ENCODE results near the gene GLG1. TPM values are rescaled to one million over a fixed set of nuclear protein-coding genes. Genes with fewer than 3 reads are reported as not detected.
"Not testable (repeated sequence)": the region's sequence is repeated elsewhere in the genome, so short reads cannot be mapped to it uniquely, and the experiment has no call there.

Gene GLG1
- total RNA-seq, 4 donors from 2014 or later: 53.0 to 272 (median 127) TPM

DNA sequence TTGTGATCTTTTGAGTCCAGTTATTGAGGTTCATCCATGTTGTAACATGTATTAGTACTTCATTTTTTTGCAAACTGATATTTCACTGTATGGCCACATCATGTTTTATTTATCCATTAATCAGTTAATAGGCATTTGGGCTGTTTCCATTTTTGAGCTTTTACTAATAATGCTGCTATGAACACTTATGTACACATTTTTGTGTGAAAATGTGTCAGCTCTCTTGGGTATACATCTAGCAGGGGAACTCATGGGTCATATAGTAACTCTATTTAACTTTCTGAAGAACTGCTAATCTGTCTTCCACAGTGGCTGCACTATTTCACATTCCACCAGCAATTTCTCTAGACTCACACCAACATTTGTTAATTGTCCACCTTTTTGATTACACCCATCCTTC lies 82.0 kb downstream of the GLG1 start:
- no peaks in the 10 kb centered on the region for H3K27me3 ChIP-seq
- DNase-seq: no peak
- H3K27ac ChIP-seq: no peak overlapping the region
- TF ChIP-seq, protein P1, sequence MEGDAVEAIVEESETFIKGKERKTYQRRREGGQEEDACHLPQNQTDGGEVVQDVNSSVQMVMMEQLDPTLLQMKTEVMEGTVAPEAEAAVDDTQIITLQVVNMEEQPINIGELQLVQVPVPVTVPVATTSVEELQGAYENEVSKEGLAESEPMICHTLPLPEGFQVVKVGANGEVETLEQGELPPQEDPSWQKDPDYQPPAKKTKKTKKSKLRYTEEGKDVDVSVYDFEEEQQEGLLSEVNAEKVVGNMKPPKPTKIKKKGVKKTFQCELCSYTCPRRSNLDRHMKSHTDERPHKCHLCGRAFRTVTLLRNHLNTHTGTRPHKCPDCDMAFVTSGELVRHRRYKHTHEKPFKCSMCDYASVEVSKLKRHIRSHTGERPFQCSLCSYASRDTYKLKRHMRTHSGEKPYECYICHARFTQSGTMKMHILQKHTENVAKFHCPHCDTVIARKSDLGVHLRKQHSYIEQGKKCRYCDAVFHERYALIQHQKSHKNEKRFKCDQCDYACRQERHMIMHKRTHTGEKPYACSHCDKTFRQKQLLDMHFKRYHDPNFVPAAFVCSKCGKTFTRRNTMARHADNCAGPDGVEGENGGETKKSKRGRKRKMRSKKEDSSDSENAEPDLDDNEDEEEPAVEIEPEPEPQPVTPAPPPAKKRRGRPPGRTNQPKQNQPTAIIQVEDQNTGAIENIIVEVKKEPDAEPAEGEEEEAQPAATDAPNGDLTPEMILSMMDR (IDR thresholded peaks at IDR 0.05): no peak
- no peak for TF ChIP-seq POLR2A (IDR thresholded peaks at IDR 0.05)
- intact Hi-C loops (cut with DNase I; ENCODE audit: low total_unique reads): no loop called here
- H3K4me1 ChIP-seq: no peaks in the 10 kb centered on the region
- no peaks in the 10 kb centered on the region for H3K9me3 ChIP-seq
- no peaks in the 10 kb centered on the region for H3K36me3 ChIP-seq
- no peak overlapping the region for H3K4me3 ChIP-seq

- Histone ChIP-seq H3K27me3 (no peaks in the 10 kb centered on the region), H3K27ac (no peak overlapping the region), H3K4me1 (no peaks in the 10 kb centered on the region), H3K9me3 (no peaks in the 10 kb centered on the region), H3K4me3 (no peak overlapping the region), H3K36me3 (no peaks in the 10 kb centered on the region)
- TF ChIP-seq, protein P1 (IDR thresholded peaks at IDR 0.05): no peak
- no peak for TF ChIP-seq POLR2A (IDR thresholded peaks at IDR 0.05)
- intact Hi-C loops (cut with DNase I; ENCODE audit: low total_unique reads): no loop called here
- no peak for DNase-seq
These were observed 82.8 kb downstream of the GLG1 start for GRCh38 chr16:74524117-74524516.

DNA sequence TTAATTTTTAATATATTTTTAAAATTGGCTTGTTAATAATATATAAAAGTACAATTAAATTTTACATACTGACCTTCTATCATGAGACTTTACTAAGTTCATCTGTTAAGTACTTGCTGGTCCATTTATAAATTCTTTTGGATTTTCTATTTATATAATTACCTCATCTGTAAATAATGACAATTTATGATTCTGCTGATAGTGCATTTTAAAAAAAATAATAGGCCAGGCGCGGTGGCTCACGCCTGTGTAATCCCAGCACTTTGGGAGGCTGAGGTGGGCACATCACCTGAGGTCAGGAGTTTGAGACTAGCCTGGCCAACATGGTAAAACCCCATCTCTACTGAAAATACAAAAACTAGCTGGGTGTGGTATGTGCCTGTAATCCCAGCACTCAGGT lies 83.2 kb downstream of the GLG1 start:
- H3K4me3 ChIP-seq; DNase-seq; H3K36me3 ChIP-seq; H3K27ac ChIP-seq; H3K4me1 ChIP-seq; H3K9me3 ChIP-seq; H3K27me3 ChIP-seq; intact Hi-C loops (cut with DNase I; ENCODE audit: low total_unique reads): not testable (repeated sequence)

GRCh38 chr16:74522160-74522559 lies 84.8 kb downstream of the GLG1 start:
- H3K4me1 ChIP-seq: no peaks in the 10 kb centered on the region
- no peaks in the 10 kb centered on the region for H3K36me3 ChIP-seq
- intact Hi-C loops (cut with DNase I; ENCODE audit: low total_unique reads): no loop called here
- TF ChIP-seq POLR2A (IDR thresholded peaks at IDR 0.05): no peak
- TF ChIP-seq, protein P1 (IDR thresholded peaks at IDR 0.05): no peak
- no peaks in the 10 kb centered on the region for H3K9me3 ChIP-seq
- no peaks in the 10 kb centered on the region for H3K27me3 ChIP-seq
- H3K4me3 ChIP-seq: no peak overlapping the region
- H3K27ac ChIP-seq: no peak overlapping the region
- DNase-seq: no peak

DNA sequence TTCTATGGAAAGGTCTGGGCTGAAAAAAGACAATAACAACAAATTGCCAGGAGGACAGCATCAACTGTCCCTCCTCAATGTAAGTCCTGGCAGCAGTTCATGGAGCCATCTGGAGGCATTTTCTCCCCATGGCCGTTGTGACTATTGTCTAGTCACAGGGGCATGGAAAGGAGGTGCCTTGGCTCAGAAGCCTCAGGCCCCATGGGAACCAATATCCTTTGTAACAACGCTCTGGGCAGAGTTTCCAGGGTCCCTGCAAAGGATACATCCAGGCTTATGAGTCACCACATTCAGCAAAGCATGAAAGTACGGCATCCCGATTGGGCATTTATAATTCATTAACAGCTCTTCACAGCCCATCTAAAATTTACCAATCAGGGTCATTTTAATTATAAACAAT lies 85.2 kb downstream of the GLG1 start:
- H3K27me3 ChIP-seq: no peaks in the 10 kb centered on the region

DNA sequence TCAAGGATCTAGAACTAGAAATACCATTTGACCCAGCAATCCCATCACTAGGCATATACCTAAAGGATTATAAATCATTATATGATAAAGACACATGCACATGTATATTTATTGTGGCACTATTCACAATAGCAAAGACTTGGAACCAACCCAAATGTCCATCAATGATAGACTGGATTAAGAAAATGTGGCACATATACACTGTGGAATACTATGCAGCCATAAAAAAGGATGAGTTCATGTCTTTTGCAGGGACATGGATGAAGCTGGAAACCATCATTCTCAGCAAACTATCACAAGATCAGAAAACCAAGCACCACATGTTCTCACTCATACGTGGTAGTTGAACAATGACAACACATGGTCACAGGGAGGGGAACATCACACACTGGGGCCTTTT lies 88.0 kb downstream of the GLG1 start:
- intact Hi-C loops (cut with DNase I; ENCODE audit: low total_unique reads): not testable (repeated sequence)

More for the DNA sequence above, 85.2 kb downstream of the GLG1 start:
- no peaks in the 10 kb centered on the region for H3K9me3 ChIP-seq
- no peak for TF ChIP-seq POLR2A (IDR thresholded peaks at IDR 0.05)
- TF ChIP-seq, protein P1 (IDR thresholded peaks at IDR 0.05): no peak
- H3K4me1 ChIP-seq: no peaks in the 10 kb centered on the region
- no peak overlapping the region for H3K27ac ChIP-seq
- H3K36me3 ChIP-seq: no peaks in the 10 kb centered on the region
- intact Hi-C loops (cut with DNase I; ENCODE audit: low total_unique reads): no loop called here
- no peak for DNase-seq
- H3K4me3 ChIP-seq: no peak overlapping the region

More for the DNA sequence above, 88.0 kb downstream of the GLG1 start:
- not testable (repeated sequence) for H3K27ac ChIP-seq, H3K4me1 ChIP-seq, DNase-seq, H3K27me3 ChIP-seq, H3K9me3 ChIP-seq, H3K36me3 ChIP-seq, H3K4me3 ChIP-seq
